ENCODE results near the gene TP53TG3C.
"Not testable (repeated sequence)": the region's sequence is repeated elsewhere in the genome, so short reads cannot be mapped to it uniquely, and the experiment has no call there.

Gene TP53TG3C

GRCh38 chr16:33193926-33194325 is at the start of gene TP53TG3C:
TSS of gene TP53TG3C (plus strand) at chr16:33194226. CDS start at chr16:33194294, 68 bp downstream.
- DNase-seq = not testable (repeated sequence)
